Measurements from ENCODE around the gene CD177.

GRCh38 chr19:43353606-43354304, at the start of gene CD177:
- no peak for TF ChIP-seq TAF1 (conservative IDR thresholded peaks at IDR 0.05)
- TF ChIP-seq CTCF (IDR thresholded peaks at IDR 0.05; ENCODE audit: low read depth, low read length, missing input control) = no peak
- TF ChIP-seq RAD21 (IDR thresholded peaks at IDR 0.05) = no peak
- TF ChIP-seq YY1 (IDR thresholded peaks at IDR 0.05) = no peak
- no peak for TF ChIP-seq ATF3 (IDR thresholded peaks at IDR 0.05)
- no peak for TF ChIP-seq GABPA (IDR thresholded peaks at IDR 0.05 in 1 of 2, conservative IDR thresholded peaks at IDR 0.05 in 1 of 2)
- TF ChIP-seq MAX (IDR thresholded peaks at IDR 0.05) = no peak
- no peak for TF ChIP-seq JUND (IDR thresholded peaks at IDR 0.05)
- no peak for TF ChIP-seq RXRA (IDR thresholded peaks at IDR 0.05)
- no peak for TF ChIP-seq REST (IDR thresholded peaks at IDR 0.05)

Measured in liver (tissue), 3 donors.